Measurements from ENCODE around the gene ESYT2.

- TF ChIP-seq CTCF (optimal IDR thresholded peaks at IDR 0.05 in 1 of 3, IDR thresholded peaks at IDR 0.05 in 1 of 3, conservative IDR thresholded peaks at IDR 0.05 in 1 of 3; ENCODE audit: extremely low read depth in 1 of 3, insufficient read depth in 2 of 3, low read length in 3 of 3) (no peak), EZH2 (IDR thresholded peaks at IDR 0.05; ENCODE audit: low read length) (no peak)
Observed at GRCh38 chr7:158744070-158744469, 85.2 kb downstream of the ESYT2 start.
